Activated naive CD8-positive, alpha-beta T cell (primary cell): ENCODE results near the gene MT1F.
A peak's percentile ranks its signal among the peaks of the same experiment; 100 is the strongest.
"Not testable (repeated sequence)": the region's sequence is repeated elsewhere in the genome, so short reads cannot be mapped to it uniquely, and the experiment has no call there.

Source experiments
- H3K27ac Mint-ChIP-seq: one replicate; pipeline ENCODE4 v1.8.0; 2021; ENCODE audit warnings: mixed read lengths
- H3K27me3 Mint-ChIP-seq: one replicate; pipeline ENCODE4 v1.8.0; 2021; ENCODE audit warnings: mixed read lengths
- H3K36me3 Mint-ChIP-seq: one replicate; pipeline ENCODE4 v1.8.0; 2021; ENCODE audit warnings: mixed read lengths
- H3K4me1 Mint-ChIP-seq: one replicate; pipeline ENCODE4 v1.8.0; 2021; ENCODE audit warnings: low read depth, mixed read lengths
- H3K4me3 Mint-ChIP-seq: one replicate; pipeline ENCODE4 v1.8.0; 2021; ENCODE audit warnings: mild to moderate bottlenecking, mixed read lengths
- H3K9me3 Mint-ChIP-seq: one replicate; pipeline ENCODE4 v1.8.0; 2021; ENCODE audit warnings: low read depth, mixed read lengths

Gene MT1F

GRCh38 chr16:56620339-56620897 is 37.3 kb upstream of the MT1F start:
- Mint-ChIP-seq H3K36me3 (no peaks in the 10 kb centered on the region), H3K27ac (no peak overlapping the region), H3K4me3 (no peak overlapping the region), H3K9me3 (no peaks in the 10 kb centered on the region), H3K27me3 (no peaks in the 10 kb centered on the region), H3K4me1 (peaks cover 21% of the 10 kb centered on the region)

- not testable (repeated sequence) for H3K36me3 Mint-ChIP-seq, H3K9me3 Mint-ChIP-seq, H3K4me3 Mint-ChIP-seq, H3K27me3 Mint-ChIP-seq, H3K27ac Mint-ChIP-seq
- peaks cover 23% of the 10 kb centered on the region for H3K4me1 Mint-ChIP-seq
Observed at GRCh38 chr16:56621665-56622445, 35.9 kb upstream of the MT1F start.

- peaks cover 15% of the 10 kb centered on the region for H3K4me1 Mint-ChIP-seq
- not testable (repeated sequence) for H3K27ac Mint-ChIP-seq, H3K9me3 Mint-ChIP-seq, H3K4me3 Mint-ChIP-seq, H3K27me3 Mint-ChIP-seq, H3K36me3 Mint-ChIP-seq
Observed at GRCh38 chr16:56623184-56623583, 34.6 kb upstream of the MT1F start.

- Mint-ChIP-seq H3K36me3 (no peaks in the 10 kb centered on the region), H3K9me3 (no peaks in the 10 kb centered on the region), H3K27me3 (peaks cover under 1% of the 10 kb centered on the region), H3K4me1 (peaks cover 15% of the 10 kb centered on the region), H3K4me3 (no peak overlapping the region), H3K27ac (no peak overlapping the region)
Observed at GRCh38 chr16:56623637-56624036, 34.1 kb upstream of the MT1F start.

GRCh38 chr16:56625140-56625942 is 32.4 kb upstream of the MT1F start, which contains the start of gene MT1E:
MT1E (plus strand) TSS chr16:56625781; CDS start chr16:56625852, 71 bp downstream.
- peak within 1 kb of the TSS; percentile 88 for H3K4me3 Mint-ChIP-seq
- H3K27ac Mint-ChIP-seq, result peak within 1 kb of the TSS; percentile 41
- no peaks in the 10 kb centered on the region for H3K36me3 Mint-ChIP-seq

GRCh38 chr16:56625943-56626654 is 31.7 kb upstream of the MT1F start:
- Mint-ChIP-seq H3K36me3 (no peaks in the 10 kb centered on the region), H3K27ac (no peak overlapping the region), H3K27me3 (peaks cover 5% of the 10 kb centered on the region), H3K9me3 (no peaks in the 10 kb centered on the region), H3K4me3 (peak overlapping the region; percentile 87), H3K4me1 (peaks cover 15% of the 10 kb centered on the region)

More at GRCh38 chr16:56625140-56625942, 32.4 kb upstream of the MT1F start, which contains the start of gene MT1E:
- Mint-ChIP-seq H3K4me1 (peaks cover 15% of the 10 kb centered on the region), H3K27me3 (peaks cover 2% of the 10 kb centered on the region), H3K9me3 (no peaks in the 10 kb centered on the region)

GRCh38 chr16:56626685-56627084 is 31.1 kb upstream of the MT1F start:
- peaks cover 10% of the 10 kb centered on the region for H3K27me3 Mint-ChIP-seq
- H3K4me3 Mint-ChIP-seq, result no peak overlapping the region
- peaks cover 19% of the 10 kb centered on the region for H3K4me1 Mint-ChIP-seq
- no peaks in the 10 kb centered on the region for H3K9me3 Mint-ChIP-seq
- no peak overlapping the region for H3K27ac Mint-ChIP-seq
- H3K36me3 Mint-ChIP-seq, result no peaks in the 10 kb centered on the region

GRCh38 chr16:56628486-56629350 is 29.0 kb upstream of the MT1F start:
- Mint-ChIP-seq H3K4me3 (peak overlapping the region; percentile 32), H3K27me3 (peaks cover 20% of the 10 kb centered on the region), H3K36me3 (no peaks in the 10 kb centered on the region), H3K27ac (no peak overlapping the region), H3K4me1 (peaks cover 27% of the 10 kb centered on the region), H3K9me3 (no peaks in the 10 kb centered on the region)

- Mint-ChIP-seq H3K36me3 (no peaks in the 10 kb centered on the region), H3K9me3 (no peaks in the 10 kb centered on the region), H3K4me1 (peaks cover 24% of the 10 kb centered on the region), H3K4me3 (no peak overlapping the region), H3K27me3 (peaks cover 26% of the 10 kb centered on the region), H3K27ac (no peak overlapping the region)
Observed at GRCh38 chr16:56629531-56629930, 28.2 kb upstream of the MT1F start.

- Mint-ChIP-seq H3K4me1 (peaks cover 26% of the 10 kb centered on the region), H3K27ac (no peak overlapping the region), H3K27me3 (peaks cover 32% of the 10 kb centered on the region), H3K36me3 (no peaks in the 10 kb centered on the region), H3K9me3 (no peaks in the 10 kb centered on the region), H3K4me3 (no peak overlapping the region)
Observed at GRCh38 chr16:56630134-56630533, 27.6 kb upstream of the MT1F start.

GRCh38 chr16:56631197-56631596 is 26.6 kb upstream of the MT1F start:
- no peaks in the 10 kb centered on the region for H3K9me3 Mint-ChIP-seq
- no peak overlapping the region for H3K27ac Mint-ChIP-seq
- H3K4me3 Mint-ChIP-seq, result peak overlapping the region; percentile 83
- H3K27me3 Mint-ChIP-seq, result peaks cover 36% of the 10 kb centered on the region
- H3K36me3 Mint-ChIP-seq, result no peaks in the 10 kb centered on the region
- peaks cover 25% of the 10 kb centered on the region for H3K4me1 Mint-ChIP-seq

- Mint-ChIP-seq H3K9me3 (no peaks in the 10 kb centered on the region), H3K36me3 (no peaks in the 10 kb centered on the region), H3K27ac (no peak overlapping the region), H3K4me3 (peak overlapping the region; percentile 83), H3K4me1 (peaks cover 26% of the 10 kb centered on the region), H3K27me3 (peaks cover 40% of the 10 kb centered on the region)
Observed at GRCh38 chr16:56631832-56632155, 26.0 kb upstream of the MT1F start.

GRCh38 chr16:56632156-56632847 is 25.5 kb upstream of the MT1F start, which contains the start of gene MT1M:
MT1M (plus strand) TSS chr16:56632659; CDS start chr16:56632732, 73 bp downstream.
- H3K36me3 Mint-ChIP-seq, result no peaks in the 10 kb centered on the region
- H3K27ac Mint-ChIP-seq, result no peak within 1 kb of the TSS
- peaks cover 42% of the 10 kb centered on the region for H3K27me3 Mint-ChIP-seq
- peak within 1 kb of the TSS; percentile 83 for H3K4me3 Mint-ChIP-seq
- H3K9me3 Mint-ChIP-seq, result no peaks in the 10 kb centered on the region
- peaks cover 25% of the 10 kb centered on the region for H3K4me1 Mint-ChIP-seq
